Central memory CD8-positive, alpha-beta T cell (primary cell): ENCODE measurements around the gene MRPL19.

Source experiments
- ATAC-seq: fragments of 150-1000 bp; cut with Tn5 transposase; replicated peaks from 2 replicates; pipeline ENCODE4 v1.10.0; 2022; ENCODE audit warnings: mild to moderate bottlenecking, moderate FRiP score, moderate number of reproducible peaks; ENCODE audit not compliant: poor library complexity, severe bottlenecking; ENCODE audit errors: extremely low read depth
- DNase-seq, 2 donors: peaks; one replicate each; pipeline ENCODE4 v3.0.0; 2021; ENCODE audit warnings: low spot score in 2 of 2
- H3K27ac Mint-ChIP-seq: one replicate; pipeline ENCODE4 v1.8.0; 2022; ENCODE audit warnings: low read depth, mild to moderate bottlenecking, moderate library complexity, mixed read lengths
- H3K27me3 Mint-ChIP-seq: one replicate; pipeline ENCODE4 v1.8.0; 2022; ENCODE audit warnings: mixed read lengths
- H3K36me3 Mint-ChIP-seq: one replicate; pipeline ENCODE4 v1.8.0; 2022; ENCODE audit warnings: mild to moderate bottlenecking, moderate library complexity, mixed read lengths; ENCODE audit not compliant: insufficient read depth
- H3K4me1 Mint-ChIP-seq: one replicate; pipeline ENCODE4 v1.8.0; 2022; ENCODE audit warnings: mixed read lengths
- H3K4me3 Mint-ChIP-seq: one replicate; pipeline ENCODE4 v1.8.0; 2022; ENCODE audit warnings: mild to moderate bottlenecking, moderate library complexity, mixed read lengths
- H3K9me3 Mint-ChIP-seq: one replicate; pipeline ENCODE4 v1.8.0; 2022; ENCODE audit warnings: mixed read lengths

The MRPL19 gene

DNA sequence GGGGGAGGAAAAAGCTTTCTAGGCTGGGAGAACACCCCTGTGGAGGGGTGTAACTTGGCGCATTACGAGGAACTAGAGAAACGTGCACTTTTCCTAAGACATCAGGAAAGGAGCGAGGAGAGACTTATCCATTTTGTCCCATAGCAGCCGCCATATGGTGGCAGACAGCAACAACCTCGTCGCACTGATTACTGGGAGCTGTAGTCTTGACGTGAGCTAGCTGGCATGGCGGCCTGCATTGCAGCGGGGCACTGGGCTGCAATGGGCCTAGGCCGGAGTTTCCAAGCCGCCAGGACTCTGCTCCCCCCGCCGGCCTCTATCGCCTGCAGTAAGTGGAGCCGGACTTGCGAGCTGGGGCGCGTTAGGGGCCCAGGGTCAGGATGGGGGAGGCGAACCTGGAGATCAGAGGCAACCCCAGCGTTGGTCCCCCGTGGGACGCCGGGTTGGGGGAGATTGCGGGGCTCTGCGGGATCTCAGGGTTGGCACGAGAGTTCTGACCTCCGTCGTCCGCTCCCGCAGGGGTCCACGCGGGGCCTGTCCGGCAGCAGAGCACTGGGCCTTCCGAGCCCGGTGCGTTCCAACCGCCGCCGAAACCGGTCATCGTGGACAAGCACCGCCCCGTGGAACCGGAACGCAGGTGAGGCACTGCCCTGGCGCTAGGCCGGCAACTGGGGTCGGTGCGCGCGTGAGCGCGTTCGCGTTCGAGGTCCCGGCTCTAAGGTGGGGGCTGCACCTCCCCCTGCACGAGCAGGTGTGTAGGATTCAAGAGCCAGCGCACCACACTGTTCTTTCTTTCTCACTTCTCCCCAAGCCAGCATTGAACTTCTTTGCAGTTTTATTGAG lies at the start of gene MRPL19:
TSS of gene MRPL19 (plus strand) at position 201 of the 843 bp plus-strand sequence. CDS start at position 226, 25 bp downstream.
- ATAC-seq (peak; percentile 94), DNase-seq (peak; percentile 40 to 63)
- Mint-ChIP-seq H3K4me3 (peak within 1 kb of the TSS; percentile 92), H3K36me3 (peaks cover 25% of the 10 kb centered on the region), H3K27ac (peak within 1 kb of the TSS; percentile 85), H3K4me1 (peaks cover 26% of the 10 kb centered on the region), H3K27me3 (no peaks in the 10 kb centered on the region), H3K9me3 (no peaks in the 10 kb centered on the region)

DNA sequence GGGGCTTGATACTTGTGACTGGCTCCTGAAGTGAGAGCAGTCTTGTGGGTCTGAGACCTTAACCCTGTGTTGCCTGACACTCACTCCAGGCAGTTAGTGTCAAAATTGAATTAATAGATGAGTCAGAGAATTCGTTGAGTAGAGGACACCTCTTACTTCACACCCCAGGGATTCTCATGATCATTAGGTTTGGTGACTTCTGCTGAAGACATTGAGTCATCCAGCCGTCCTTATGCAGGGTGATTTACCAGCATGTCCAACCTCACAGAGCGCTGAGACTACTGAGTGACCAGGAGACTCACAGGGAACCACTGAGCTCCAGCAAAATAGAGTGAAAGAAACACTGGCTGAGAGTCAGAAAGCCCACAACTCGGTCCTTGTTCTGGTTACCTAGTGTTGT lies 49.8 kb upstream of the MRPL19 start:
- no peak overlapping the region for H3K27ac Mint-ChIP-seq

DNA sequence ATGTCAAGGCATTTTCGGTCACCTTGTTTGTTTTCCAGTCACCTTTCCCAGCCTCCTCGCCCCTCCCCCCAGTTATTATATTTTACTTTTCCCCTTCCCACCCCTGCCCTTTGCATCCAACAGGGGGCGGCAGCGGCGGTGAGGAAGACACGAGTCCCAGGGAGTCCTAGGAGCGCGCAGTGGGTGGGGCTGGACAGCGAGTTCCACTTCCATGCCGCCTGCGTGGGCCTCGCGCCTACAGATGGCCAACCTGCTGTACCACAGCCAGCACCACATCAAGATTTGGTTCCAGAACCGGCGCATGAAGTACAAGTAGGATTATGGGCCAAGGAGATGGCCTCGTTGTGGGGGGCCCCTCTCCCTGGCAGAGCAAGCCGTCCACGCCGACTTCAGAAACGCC lies 48.6 kb upstream of the MRPL19 start:
- ATAC-seq: no peak
- peaks cover 25% of the 10 kb centered on the region for H3K27me3 Mint-ChIP-seq

More for the DNA sequence above, 49.8 kb upstream of the MRPL19 start:
- ATAC-seq (no peak), DNase-seq (no peak)
- Mint-ChIP-seq H3K36me3 (no peaks in the 10 kb centered on the region), H3K4me3 (no peak overlapping the region), H3K4me1 (no peaks in the 10 kb centered on the region), H3K9me3 (no peaks in the 10 kb centered on the region), H3K27me3 (peaks cover 26% of the 10 kb centered on the region)

DNA sequence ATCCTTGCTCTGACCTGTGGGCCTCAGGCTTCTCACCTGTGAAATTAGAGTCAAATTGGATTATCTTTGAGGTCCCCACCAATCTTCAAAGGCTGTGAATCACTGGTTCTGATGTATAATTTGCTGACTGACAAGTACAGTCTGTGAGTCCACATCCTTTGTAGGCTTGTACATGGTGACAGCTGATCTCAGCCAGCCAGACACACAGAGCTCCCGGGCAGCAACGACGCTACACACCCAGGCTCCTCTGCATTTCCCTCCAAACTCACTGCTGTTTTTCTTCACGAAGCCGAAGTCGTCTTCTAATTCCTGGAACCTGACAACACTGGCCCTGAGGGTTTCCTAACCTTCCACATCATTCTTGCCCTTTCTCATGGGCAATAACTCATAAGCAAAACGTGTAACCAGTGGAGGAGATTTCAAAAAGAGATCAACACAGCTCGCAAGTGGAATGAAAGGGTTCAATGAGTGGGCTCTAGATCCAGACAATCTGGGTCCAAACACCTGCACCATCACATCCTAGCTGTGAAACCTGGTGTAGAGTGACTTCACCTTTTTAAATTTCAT lies 47.9 kb upstream of the MRPL19 start:
- no peak overlapping the region for H3K4me3 Mint-ChIP-seq
- no peaks in the 10 kb centered on the region for H3K9me3 Mint-ChIP-seq
- H3K4me1 Mint-ChIP-seq: no peaks in the 10 kb centered on the region
- no peak for DNase-seq
- no peaks in the 10 kb centered on the region for H3K36me3 Mint-ChIP-seq
- no peak overlapping the region for H3K27ac Mint-ChIP-seq
- H3K27me3 Mint-ChIP-seq: peaks cover 27% of the 10 kb centered on the region
- ATAC-seq: no peak

More for the DNA sequence above, 48.6 kb upstream of the MRPL19 start:
- DNase-seq: no peak
- Mint-ChIP-seq H3K36me3 (no peaks in the 10 kb centered on the region), H3K27ac (no peak overlapping the region), H3K4me3 (no peak overlapping the region), H3K9me3 (no peaks in the 10 kb centered on the region), H3K4me1 (no peaks in the 10 kb centered on the region)

DNA sequence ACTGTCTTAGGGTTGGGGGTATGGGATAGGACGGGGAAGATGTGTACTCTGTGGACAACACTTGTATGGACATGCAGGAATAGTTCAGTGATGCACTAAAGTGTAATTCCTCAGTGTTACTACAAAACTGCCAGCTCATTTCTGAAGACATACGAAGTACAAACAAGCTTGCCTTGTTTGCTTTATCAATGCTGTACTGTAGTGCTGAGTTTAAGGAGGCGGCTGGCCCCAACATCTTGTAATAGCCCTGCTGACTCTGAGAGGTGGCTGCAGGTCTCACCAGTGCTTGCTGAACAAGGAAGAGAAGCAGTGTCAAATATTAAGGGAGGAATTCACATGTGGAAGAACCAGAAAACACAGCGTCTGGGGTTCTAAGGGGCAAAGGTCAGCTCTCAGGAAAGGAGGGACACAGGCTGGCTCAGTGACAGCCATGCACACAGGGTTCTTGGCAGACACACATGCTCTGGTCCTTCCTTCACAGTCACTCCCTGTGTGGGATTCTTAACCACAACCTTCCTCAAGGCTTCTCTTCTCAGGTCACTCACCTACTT lies 46.0 kb upstream of the MRPL19 start:
- no peaks in the 10 kb centered on the region for H3K9me3 Mint-ChIP-seq
- H3K36me3 Mint-ChIP-seq: no peaks in the 10 kb centered on the region
- ATAC-seq (no peak), DNase-seq (no peak)
- H3K4me1 Mint-ChIP-seq: no peaks in the 10 kb centered on the region
- no peak overlapping the region for H3K4me3 Mint-ChIP-seq
- H3K27me3 Mint-ChIP-seq: peaks cover 46% of the 10 kb centered on the region
- no peak overlapping the region for H3K27ac Mint-ChIP-seq

DNA sequence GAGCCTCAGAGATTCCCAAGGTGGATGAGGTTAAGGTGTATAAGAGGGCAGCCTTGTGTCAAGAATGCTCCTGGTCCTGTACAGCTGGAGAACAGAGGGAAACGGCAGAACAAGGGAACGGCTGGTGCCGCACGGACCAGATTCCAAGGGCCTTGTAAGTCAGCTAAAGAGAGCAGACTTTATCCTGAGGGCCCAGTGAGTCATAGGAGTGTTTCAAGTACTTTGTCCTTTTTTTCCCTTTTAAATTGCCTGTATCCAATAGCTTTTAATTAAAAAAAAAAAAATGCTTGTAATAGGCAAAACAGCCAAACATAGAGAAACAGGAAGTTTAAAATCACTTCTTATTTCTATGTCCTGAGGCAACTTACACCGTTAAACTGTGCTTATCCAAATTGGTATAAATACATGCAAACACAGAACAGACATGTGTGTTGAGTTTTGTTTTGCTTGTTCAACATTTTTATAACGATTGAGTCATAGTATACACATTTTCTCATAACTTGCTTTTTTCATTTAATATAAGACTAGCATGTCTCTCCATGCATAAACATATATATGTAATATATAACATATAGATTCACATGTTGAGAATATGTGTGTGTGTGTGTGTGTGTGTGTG lies 43.8 kb upstream of the MRPL19 start:
- no peak overlapping the region for H3K4me3 Mint-ChIP-seq
- DNase-seq (no peak), ATAC-seq (no peak)
- peaks cover 69% of the 10 kb centered on the region for H3K27me3 Mint-ChIP-seq
- H3K9me3 Mint-ChIP-seq: no peaks in the 10 kb centered on the region
- H3K4me1 Mint-ChIP-seq: no peaks in the 10 kb centered on the region
- no peak overlapping the region for H3K27ac Mint-ChIP-seq
- no peaks in the 10 kb centered on the region for H3K36me3 Mint-ChIP-seq

DNA sequence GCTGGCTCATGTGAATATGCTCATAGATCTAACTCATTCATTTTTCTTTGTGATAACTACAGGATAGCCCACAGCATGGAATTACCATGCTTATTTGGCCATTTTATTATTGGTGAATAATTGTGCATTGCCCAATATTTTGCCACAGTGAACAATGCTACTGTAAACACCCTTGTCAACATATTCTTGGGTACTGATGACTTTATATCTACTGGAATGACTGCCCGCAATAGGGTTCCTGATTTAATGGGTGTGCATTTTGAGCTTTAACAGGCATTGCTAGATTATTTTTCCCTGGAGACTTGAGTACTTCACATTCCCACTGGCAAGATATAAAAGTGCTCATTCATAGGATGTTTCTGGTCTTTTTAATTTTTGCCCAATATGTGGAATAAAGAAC lies 43.1 kb upstream of the MRPL19 start:
- no peaks in the 10 kb centered on the region for H3K4me1 Mint-ChIP-seq

DNA sequence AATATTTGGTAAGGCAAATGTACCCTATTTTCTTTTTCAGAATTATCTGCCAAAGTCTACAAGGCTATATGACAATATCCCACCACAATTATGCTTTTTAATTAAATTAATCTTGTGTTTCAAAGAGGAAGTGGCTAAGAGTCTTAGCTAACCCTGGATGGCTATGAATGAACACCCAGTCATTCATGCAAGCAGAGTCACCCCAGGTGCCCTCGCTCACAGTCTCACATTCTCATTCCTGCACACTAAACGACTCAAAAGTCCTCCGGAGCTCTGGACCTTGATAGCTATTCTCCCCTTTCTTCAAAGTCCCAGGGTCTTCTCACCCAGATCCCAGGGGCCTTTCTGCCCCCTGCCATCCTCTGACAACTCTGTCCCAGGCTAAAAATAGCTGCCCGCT lies 42.1 kb upstream of the MRPL19 start:
- Mint-ChIP-seq H3K4me3 (no peak overlapping the region), H3K27ac (no peak overlapping the region), H3K9me3 (no peaks in the 10 kb centered on the region), H3K36me3 (no peaks in the 10 kb centered on the region), H3K4me1 (no peaks in the 10 kb centered on the region), H3K27me3 (peaks cover 85% of the 10 kb centered on the region)
- no peak for DNase-seq
- no peak for ATAC-seq

More for the DNA sequence above, 43.1 kb upstream of the MRPL19 start:
- no peak overlapping the region for H3K27ac Mint-ChIP-seq
- H3K27me3 Mint-ChIP-seq: peaks cover 75% of the 10 kb centered on the region
- DNase-seq (no peak), ATAC-seq (no peak)
- H3K36me3 Mint-ChIP-seq: no peaks in the 10 kb centered on the region
- no peaks in the 10 kb centered on the region for H3K9me3 Mint-ChIP-seq
- H3K4me3 Mint-ChIP-seq: no peak overlapping the region

DNA sequence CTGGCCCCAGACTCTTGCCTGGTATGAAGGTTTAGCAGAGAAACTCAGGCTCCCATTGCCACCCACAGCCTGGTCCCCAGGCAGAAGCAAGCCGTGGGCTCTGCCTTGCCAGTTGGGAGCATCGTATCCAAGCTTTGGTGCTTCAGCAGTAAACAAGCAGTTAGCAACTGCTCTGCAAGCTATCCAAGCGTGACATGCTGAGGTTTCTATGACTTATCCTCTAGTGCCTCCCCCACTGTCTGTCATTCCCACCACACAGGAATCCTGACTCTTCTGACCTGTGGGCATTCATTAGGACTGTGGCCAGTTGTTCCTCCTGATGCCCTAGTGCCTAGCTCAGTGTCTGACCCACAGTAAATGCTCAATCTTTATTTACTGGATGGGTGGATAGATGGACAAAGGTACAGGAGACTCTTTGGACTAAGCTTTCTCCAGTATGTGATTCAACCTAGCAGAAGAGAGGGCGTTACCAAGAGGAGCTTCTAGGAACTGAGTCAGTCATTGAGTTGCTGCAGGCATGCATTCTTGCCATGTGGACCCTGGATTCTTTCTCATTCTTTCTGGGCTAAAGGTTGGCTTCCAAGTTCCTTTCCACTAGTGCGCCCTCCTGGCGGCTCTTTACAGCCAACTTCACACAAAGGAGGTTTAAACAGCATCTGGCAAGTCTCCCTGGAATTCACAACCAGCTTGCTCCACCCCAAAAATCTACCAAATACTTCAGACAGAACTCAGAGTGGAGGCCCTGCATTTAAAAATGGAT lies 40.6 kb upstream of the MRPL19 start:
- Mint-ChIP-seq H3K36me3 (no peaks in the 10 kb centered on the region), H3K9me3 (no peaks in the 10 kb centered on the region), H3K27ac (no peak overlapping the region), H3K27me3 (peaks cover 90% of the 10 kb centered on the region), H3K4me3 (no peak overlapping the region), H3K4me1 (no peaks in the 10 kb centered on the region)
- DNase-seq (no peak), ATAC-seq (no peak)

DNA sequence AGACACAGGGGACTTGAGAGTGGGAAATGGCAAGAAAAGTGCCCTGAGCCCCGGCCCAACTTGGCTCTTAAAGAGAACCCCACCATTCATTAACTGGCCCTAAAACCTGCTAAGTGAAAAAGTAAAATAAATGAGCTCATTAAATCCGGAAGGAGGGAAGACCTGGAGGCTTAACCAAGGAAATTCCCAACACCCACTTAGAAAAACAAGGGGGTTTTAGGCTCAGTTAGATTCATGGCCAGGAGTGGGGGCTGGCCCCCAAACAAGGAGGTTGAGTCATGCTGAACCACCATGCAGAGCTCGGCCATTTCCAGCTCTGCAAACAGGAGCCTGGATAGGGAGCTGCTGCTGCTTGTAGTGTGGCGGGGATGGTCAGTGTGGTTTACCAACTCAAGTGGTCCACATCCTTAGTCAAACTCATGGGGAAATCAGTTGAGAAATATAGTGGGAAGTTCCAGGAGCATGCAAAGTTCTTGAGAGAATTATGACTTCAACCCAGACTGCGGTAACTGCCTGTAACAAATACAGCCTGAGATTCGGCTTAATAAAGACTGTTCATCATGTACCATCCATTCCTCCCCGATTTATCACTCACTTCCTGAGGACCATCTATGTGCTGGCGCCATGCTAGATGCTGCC lies 39.7 kb upstream of the MRPL19 start:
- Mint-ChIP-seq H3K36me3 (no peaks in the 10 kb centered on the region), H3K9me3 (no peaks in the 10 kb centered on the region), H3K27ac (no peak overlapping the region), H3K4me1 (no peaks in the 10 kb centered on the region), H3K27me3 (peaks cover 87% of the 10 kb centered on the region), H3K4me3 (no peak overlapping the region)
- ATAC-seq (no peak), DNase-seq (no peak)

DNA sequence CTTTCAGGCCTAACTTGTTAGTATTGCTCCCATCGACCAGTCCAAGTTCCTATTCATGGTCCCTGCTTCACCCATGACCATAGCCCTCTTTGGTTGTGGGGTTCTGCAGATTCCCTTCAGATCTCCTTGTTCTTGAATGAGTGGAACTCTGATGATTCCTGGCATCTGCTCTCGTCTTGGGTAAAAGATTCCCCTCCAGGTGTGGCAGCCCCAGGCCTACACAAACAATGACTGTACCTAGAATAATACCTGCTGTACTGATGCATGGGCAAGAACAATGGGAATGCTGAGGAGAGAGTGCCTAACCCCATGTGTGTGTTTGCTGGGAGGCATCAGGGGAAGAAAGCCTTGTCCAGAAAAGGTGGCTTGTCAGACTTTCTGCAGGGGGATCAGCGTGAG lies 39.2 kb upstream of the MRPL19 start:
- H3K27me3 Mint-ChIP-seq: peaks cover 87% of the 10 kb centered on the region
- no peak overlapping the region for H3K27ac Mint-ChIP-seq

More for the DNA sequence above, 39.2 kb upstream of the MRPL19 start:
- Mint-ChIP-seq H3K4me3 (no peak overlapping the region), H3K4me1 (no peaks in the 10 kb centered on the region), H3K36me3 (no peaks in the 10 kb centered on the region), H3K9me3 (no peaks in the 10 kb centered on the region)
- ATAC-seq (no peak), DNase-seq (no peak)
